ENCODE data around the gene SKAP1. TPM values are rescaled to one million over a fixed set of nuclear protein-coding genes. Genes with fewer than 3 reads are reported as not detected.

Gene SKAP1
- total and polyA plus RNA-seq, 10 donors = 11.5 to 28.9 (median 20.5) TPM

- Histone ChIP-seq H3K27ac (peak overlapping the region in 6 of 8 donors; percentile 12 to 71 (median 61)), H3K4me1 (peaks cover 0 to 29% (median 18%) of the 10 kb centered on the region in 6 donors), H3K36me3 (no peaks in the 10 kb centered on the region), H3K27me3 (replicated peaks in 1 of 7) (peaks cover 0 to 19% (median 0%) of the 10 kb centered on the region in 7 donors), H3K4me3 (peak overlapping the region in 5 of 8 donors; percentile 6 to 44 (median 11)), H3K9me3 (no peaks in the 10 kb centered on the region)
- intact Hi-C loops (cut with DNase I; ENCODE audit: low total_unique reads) = no loop called here
- no peak for DNase-seq
- WGBS, 5 donors = 29 to 36% (median 33%) methylated on average over 7 of the region's 7 CpGs
- TF ChIP-seq CTCF (IDR thresholded peaks at IDR 0.05 in 8 of 11, conservative IDR thresholded peaks at IDR 0.05 in 3 of 11) (no peak), POLR2AphosphoS5 (IDR thresholded peaks at IDR 0.05) (no peak), POLR2A (IDR thresholded peaks at IDR 0.05) (no peak)
Measured at GRCh38 chr17:48295362-48296288, 134.4 kb downstream of the SKAP1 start.

GRCh38 chr17:48294806-48295361 is 135.1 kb downstream of the SKAP1 start:
- peak overlapping the region in 6 of 8 donors; percentile 12 to 71 (median 61) for H3K27ac ChIP-seq
- H3K36me3 ChIP-seq = no peaks in the 10 kb centered on the region
- 5 to 13% (median 11%) methylated on average over 3 of the region's 3 CpGs for WGBS, 5 donors
- no peaks in the 10 kb centered on the region for H3K9me3 ChIP-seq
- DNase-seq = no peak
- H3K4me3 ChIP-seq = peak overlapping the region in 5 of 8 donors; percentile 6 to 44 (median 11)
- TF ChIP-seq POLR2A (IDR thresholded peaks at IDR 0.05) (no peak), POLR2AphosphoS5 (IDR thresholded peaks at IDR 0.05) (no peak), CTCF (IDR thresholded peaks at IDR 0.05 in 8 of 11, conservative IDR thresholded peaks at IDR 0.05 in 3 of 11) (no peak)
- peaks cover 0 to 19% (median 0%) of the 10 kb centered on the region in 7 donors for H3K27me3 ChIP-seq (replicated peaks in 1 of 7)
- intact Hi-C loops (cut with DNase I; ENCODE audit: low total_unique reads) = no loop called here
- peaks cover 0 to 29% (median 18%) of the 10 kb centered on the region in 6 donors for H3K4me1 ChIP-seq

GRCh38 chr17:48294020-48294805 is 135.8 kb downstream of the SKAP1 start:
- peaks cover 0 to 29% (median 18%) of the 10 kb centered on the region in 6 donors for H3K4me1 ChIP-seq
- intact Hi-C loops (cut with DNase I; ENCODE audit: low total_unique reads) = no loop called here
- no peak overlapping the region for H3K4me3 ChIP-seq
- no peaks in the 10 kb centered on the region for H3K9me3 ChIP-seq
- DNase-seq = no peak
- WGBS, 5 donors = 87 to 89% (median 89%) methylated on average over 12 of the region's 12 CpGs
- H3K27ac ChIP-seq = peak overlapping the region in 4 of 8 donors; percentile 56 to 71 (median 68)
- no peaks in the 10 kb centered on the region for H3K36me3 ChIP-seq
- TF ChIP-seq POLR2A (IDR thresholded peaks at IDR 0.05) (no peak), CTCF (IDR thresholded peaks at IDR 0.05 in 8 of 11, conservative IDR thresholded peaks at IDR 0.05 in 3 of 11) (no peak), POLR2AphosphoS5 (IDR thresholded peaks at IDR 0.05) (no peak)
- H3K27me3 ChIP-seq (replicated peaks in 1 of 7) = peaks cover 0 to 21% (median 0%) of the 10 kb centered on the region in 7 donors
